ENCODE results near the gene CDO1.
"Not testable (repeated sequence)": the region's sequence is repeated elsewhere in the genome, so short reads cannot be mapped to it uniquely, and the experiment has no call there.

The CDO1 gene

GRCh38 chr5:115829913-115830312 is 13.5 kb upstream of the CDO1 start:
- DNase-seq (ENCODE audit: low spot score): no peak

DNA sequence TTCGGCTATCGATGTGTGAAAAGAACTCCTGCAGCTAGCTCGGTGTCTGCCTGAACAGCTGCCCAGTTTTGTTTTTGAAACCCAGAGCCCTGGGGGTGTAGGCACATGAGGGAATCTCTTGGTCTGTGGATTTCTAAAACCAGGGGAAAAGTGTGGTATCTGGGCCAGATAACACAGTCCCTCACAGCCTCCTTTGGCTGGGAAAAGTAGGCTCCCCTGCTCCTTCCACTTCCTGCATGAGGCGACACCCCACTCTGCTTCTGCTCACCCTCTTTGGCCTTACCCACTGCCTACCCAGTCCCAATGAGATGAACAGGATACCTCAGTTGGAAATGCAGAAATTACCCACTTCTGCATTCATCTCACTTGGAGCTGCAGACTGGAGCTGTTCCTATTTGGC is 9.5 kb upstream of the CDO1 start:
- no peak for DNase-seq (ENCODE audit: low spot score)

- not testable (repeated sequence) for DNase-seq (ENCODE audit: low spot score)
Observed at GRCh38 chr5:115824983-115825382, 8.5 kb upstream of the CDO1 start.

GRCh38 chr5:115820846-115821245 is 4.4 kb upstream of the CDO1 start:
- no peak for DNase-seq (ENCODE audit: low spot score)

- DNase-seq (ENCODE audit: low spot score): no peak
Observed at GRCh38 chr5:115818821-115819220, 2.4 kb upstream of the CDO1 start.

GRCh38 chr5:115817386-115817785 is 927 bp upstream of the CDO1 start:
- DNase-seq (ENCODE audit: low spot score): no peak

DNA sequence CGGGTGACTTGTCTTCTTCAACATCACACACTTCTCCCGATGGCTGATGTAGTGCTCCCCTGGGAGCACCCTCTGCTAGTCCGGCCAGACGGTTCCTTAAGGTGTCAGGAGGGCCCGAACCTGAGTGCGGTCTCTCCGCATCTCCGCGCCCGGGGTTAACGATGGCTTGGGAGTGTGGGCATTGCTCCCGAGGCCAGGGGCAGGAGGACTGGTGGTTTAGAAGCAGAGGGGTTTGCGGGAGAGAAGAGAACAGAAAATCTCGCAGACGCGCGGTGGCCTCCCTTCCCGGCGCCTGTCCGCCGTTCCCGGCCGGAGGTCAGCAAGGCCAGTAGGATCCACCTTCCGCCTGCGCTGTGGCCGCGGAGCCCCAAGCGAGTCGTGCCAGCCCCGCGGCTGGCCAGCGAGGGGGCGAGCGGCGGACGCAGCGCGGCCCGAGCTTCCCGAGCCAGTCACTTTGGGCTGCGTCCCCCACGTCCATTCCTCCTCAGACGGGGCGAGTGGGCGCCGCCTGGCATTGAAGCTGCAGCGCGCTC is 700 bp downstream of the CDO1 start:
- DNase-seq (ENCODE audit: low spot score): peak; percentile 27

- DNase-seq (ENCODE audit: low spot score): no peak
Observed at GRCh38 chr5:115815006-115815692, 1.3 kb downstream of the CDO1 start.

DNA sequence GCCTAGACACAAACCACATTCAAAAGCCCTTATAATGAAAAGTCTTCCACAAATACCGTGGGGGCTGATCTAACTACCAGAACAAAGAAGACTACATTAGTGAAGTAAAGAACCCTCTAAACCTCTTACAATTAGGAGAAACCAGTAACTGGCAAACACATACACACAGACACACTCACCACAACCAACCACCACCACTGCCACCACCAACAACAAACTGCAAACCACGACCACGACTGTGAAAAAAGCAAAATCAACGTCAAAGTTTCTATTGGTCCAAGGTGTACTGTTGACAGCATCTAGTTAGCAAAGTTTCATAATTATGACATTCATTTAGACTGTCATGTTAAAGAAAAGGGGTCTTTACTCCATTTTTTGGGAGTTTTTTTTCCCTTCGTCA is 2.7 kb downstream of the CDO1 start:
- DNase-seq (ENCODE audit: low spot score): no peak

DNA sequence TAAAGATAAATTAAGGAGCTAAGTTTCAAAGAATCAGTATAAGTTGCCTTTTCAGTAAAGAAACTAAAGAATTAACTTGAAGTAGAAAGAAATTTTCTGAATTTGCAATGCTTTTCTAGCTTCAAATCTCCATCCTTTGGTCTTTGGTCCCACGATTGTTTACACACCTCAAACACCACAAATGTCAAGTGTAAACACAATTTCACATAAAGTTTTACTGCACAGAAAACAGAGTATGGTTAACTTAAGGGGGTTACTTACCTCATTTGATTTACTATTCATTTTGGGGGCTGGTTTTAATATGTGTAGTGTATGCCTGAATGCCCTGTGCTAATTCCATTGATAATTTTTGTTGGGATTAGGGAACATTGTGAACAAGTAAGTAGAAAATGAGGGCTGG is 4.1 kb downstream of the CDO1 start:
- no peak for DNase-seq (ENCODE audit: low spot score)

- no peak for DNase-seq (ENCODE audit: low spot score)
Observed at GRCh38 chr5:115811406-115811805, 5.1 kb downstream of the CDO1 start.

- DNase-seq (ENCODE audit: low spot score): no peak
Observed at GRCh38 chr5:115810761-115811160, 5.7 kb downstream of the CDO1 start.

DNA sequence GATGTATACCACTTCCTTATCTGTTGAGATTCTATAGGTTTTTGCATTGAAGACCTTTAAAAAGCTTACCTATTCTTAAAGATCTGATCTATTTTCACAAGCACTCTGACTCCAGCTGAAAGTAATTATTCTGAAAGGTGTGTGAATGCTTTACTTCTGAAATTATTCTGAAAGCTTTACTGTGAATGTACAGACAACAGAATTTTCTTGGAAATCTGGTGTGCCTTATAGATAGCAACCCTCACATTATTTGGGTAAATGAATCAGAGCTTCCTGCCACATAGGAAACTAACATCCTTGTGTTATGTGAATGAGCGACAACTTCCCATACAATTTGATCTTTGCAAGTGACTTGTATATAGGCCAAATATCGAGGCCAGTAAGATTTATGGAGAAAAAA is 6.5 kb downstream of the CDO1 start:
- no peak for DNase-seq (ENCODE audit: low spot score)

GRCh38 chr5:115808066-115808465 is 8.4 kb downstream of the CDO1 start:
- DNase-seq (ENCODE audit: low spot score): not testable (repeated sequence)

GRCh38 chr5:115807654-115808052 is 8.8 kb downstream of the CDO1 start:
- DNase-seq (ENCODE audit: low spot score): no peak

- no peak for DNase-seq (ENCODE audit: low spot score)
Observed at GRCh38 chr5:115806986-115807653, 9.3 kb downstream of the CDO1 start.

DNA sequence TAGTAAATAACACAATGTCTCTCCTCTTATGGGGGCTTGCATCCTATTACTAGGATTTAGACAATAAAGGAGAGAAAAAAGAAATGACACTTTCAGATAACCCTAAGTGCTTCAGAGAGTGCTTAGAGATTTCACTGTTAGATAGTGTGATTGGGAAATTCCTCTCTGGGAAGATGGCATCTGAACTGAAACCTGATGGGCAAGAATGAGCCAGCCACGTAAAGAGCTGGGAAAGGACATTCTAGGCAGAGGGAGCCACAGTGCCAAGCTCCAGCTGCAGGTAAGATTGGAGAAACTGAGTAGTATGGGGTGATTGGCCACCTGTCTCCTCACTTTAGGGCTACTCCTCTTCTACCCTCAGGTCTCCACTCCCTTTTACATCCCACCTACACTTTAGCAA is 14.5 kb downstream of the CDO1 start:
- DNase-seq (ENCODE audit: low spot score): no peak

- no peak for DNase-seq (ENCODE audit: low spot score)
Observed at GRCh38 chr5:115801152-115801551, 15.3 kb downstream of the CDO1 start.

DNA sequence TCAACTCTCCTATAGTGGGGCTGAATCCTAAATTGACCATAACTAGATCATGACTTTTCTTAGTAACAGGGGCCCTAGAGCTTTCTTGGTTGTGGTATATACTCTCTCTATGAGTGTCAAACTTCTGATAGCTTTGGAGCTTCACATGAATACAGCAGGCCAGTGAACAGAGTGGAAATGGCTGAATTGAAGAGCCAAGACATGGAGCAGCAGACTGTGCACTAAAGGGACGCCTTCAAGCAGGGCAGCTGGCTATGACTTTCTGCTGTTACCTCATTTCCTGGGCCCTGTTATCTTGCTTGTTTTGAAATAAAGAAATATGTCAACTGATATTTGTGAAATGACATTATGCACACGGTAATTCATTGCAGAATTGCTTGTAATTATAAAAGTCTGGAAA is 16.4 kb downstream of the CDO1 start:
- no peak for DNase-seq (ENCODE audit: low spot score)

- no peak for DNase-seq (ENCODE audit: low spot score)
Observed at GRCh38 chr5:115798252-115798651, 18.2 kb downstream of the CDO1 start.

DNA sequence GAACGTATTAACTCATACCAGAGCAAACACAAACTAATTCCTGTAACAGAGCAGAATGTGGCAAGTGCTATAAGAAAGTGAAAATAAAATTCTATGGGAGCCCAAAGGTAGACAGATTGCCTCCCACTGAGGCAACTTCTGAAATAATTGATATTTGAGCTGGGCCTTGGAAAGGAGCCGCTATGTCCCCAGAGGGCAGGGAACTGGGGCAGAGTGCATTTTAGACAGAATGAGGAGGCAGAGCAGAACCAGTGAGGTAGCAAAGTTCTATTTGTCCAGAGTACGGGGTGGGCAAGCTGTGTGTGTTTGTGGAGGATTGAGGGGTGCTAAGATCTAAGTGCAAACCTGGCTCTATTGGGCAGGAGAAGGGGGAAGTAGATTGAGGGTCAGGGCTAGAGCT is 19.8 kb downstream of the CDO1 start:
- DNase-seq (ENCODE audit: low spot score): no peak

DNA sequence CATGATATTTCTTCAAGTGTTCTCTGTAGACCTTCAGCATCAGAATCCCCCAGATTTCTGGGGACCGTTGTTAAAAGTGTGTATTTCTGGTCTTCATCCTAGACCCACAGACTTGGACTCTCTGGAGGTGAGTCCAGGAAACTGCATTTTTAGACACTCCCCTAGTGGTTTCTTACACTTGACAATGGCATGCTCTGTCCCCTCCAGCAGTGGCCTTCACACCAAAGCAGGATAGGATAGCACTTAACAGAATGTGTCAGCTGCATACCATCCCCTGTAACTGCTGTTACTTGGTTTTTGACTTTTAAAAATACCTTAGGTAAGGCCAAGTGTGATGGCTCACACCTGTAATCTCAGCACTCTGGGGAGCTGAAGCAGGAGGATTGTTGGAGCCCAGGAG is 20.8 kb downstream of the CDO1 start:
- DNase-seq (ENCODE audit: low spot score): no peak

- no peak for DNase-seq (ENCODE audit: low spot score)
Observed at GRCh38 chr5:115788440-115788839, 28.0 kb downstream of the CDO1 start.

DNA sequence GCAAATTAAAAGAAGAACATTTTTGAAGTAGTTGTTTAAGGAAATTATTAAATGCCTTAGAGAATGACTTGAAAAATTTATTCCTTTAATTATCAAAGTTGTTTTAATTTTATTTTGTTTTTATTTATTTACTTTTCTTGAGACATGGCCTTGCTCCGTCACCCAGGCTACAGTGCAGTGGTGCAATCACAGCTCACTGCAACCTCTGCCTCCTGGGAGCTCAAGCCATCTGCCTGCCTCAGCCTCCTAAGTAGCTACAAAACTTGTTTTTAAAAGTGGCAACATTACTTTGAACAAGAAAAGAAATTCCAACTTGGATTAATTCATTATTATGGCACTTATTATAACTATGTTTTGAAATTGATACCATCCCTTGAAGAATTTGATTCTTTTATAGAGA is 29.0 kb downstream of the CDO1 start:
- no peak for DNase-seq (ENCODE audit: low spot score)
